SK-N-SH (cell line): ENCODE measurements around the gene MBP.

Source experiments
- CTCF ChIP-seq: fragments of 200-600 bp; sonication (generic); IDR thresholded peaks from 2 replicates; pipeline ENCODE4 v1.6.1; 2017; ENCODE audit warnings: antibody characterized with exemption, mild to moderate bottlenecking, moderate library complexity
- SIN3A ChIP-seq: IDR thresholded peaks from 2 replicates; pipeline ENCODE4 v1.6.1; 2012; ENCODE audit warnings: low read depth, mild to moderate bottlenecking, low read length, moderate library complexity, borderline replicate concordance

DNA sequence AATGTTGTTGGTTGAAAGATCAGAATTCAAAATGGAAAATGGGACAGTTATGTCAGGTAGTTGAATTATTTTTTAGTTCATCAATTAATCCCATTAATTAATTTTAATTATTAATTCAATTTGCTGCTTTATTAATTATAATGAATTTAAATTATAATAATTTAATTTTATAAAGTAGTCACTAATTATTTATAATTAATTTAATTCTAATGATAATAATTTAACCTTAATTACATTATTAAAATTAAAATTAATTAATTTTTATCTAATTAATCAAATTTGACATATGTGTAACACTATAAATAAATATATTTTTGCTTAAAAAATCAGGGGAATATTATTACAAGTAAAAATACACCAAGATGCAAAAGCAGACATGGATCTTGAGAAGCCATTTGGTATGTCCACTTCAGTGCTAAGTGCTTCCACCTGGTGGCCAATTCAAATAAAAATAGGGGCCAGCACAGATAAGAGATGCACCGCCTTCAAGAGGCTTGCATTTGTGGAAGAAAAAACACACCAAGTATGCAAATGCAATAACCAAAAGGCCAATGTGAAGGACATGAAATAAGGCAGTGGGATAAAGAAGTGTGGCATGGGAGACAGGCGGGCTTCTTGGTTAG, 73.2 kb downstream of the MBP start:
- TF ChIP-seq CTCF (peak; percentile 66), SIN3A (no peak)
